NCI-H82 treated with DMSO at 0.1 percent for 48 hours (cell line): Measurements from ENCODE around the gene TEX19.

Experiments used
- DNase-seq: peaks from one replicate; lab custom pipeline; 2025; ENCODE audit not compliant: unreplicated experiment; lab: John Stamatoyannopoulos, UW

The TEX19 gene

DNA sequence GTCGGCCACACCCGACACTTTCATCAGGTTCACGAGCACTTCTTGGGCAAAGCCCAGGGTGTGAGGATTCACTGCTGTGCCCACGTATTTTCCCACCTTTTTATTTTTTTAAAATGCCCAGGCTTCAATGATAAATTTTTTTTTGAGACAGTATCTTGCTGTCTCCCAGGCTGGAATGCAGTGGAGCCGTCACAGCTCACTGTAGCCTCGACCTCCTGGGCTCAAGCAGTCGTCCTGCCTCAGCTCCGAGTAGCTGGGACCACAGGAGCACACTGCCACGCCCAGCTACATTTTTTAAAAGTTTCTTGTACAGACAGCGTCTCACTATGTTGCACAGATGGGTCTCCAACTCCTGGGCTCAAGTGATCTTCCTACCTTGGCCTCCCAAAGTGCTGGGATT is 30.3 kb downstream of the TEX19 start:
- DNase-seq, result no peak

DNA sequence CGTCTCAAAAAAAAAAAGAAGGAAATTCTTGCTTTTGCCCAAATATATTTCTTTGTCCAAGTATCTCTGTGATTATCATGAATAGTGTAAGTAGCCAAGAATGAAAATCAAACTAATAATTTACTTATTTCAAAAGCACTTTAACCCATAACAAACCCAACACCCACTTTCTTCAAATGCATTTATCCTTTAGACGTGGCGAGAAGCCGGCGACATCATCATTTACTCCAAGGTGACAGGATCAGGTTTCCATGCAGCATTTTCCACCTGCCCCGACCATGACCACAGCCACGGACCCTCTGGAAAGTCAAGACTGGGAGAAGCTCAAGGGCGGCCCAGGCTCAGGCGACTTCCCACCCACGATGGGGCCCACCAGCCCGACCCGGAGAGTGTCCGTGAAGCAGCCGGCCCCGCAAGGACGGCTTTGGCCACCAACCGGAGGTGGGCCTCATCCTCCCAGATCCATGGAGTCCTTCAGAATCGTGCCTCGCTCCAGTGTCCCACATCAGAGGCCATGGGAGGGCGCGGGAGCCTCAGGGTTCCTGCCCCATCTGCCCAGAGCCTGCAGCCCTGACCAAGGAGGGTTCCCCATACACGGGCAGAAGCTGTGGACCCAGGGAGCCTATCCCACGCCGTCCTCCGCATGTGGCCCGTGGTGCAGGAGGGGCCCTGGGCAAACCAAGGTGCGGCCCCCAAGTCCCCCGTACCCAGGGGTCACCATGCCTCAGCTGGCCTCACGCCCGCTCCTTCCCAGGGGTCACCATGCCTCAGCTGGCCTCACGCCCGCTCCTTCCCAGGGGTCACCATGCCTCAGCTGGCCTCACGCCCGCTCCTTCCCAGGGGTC is 31.2 kb downstream of the TEX19 start:
- DNase-seq, result no peak

DNA sequence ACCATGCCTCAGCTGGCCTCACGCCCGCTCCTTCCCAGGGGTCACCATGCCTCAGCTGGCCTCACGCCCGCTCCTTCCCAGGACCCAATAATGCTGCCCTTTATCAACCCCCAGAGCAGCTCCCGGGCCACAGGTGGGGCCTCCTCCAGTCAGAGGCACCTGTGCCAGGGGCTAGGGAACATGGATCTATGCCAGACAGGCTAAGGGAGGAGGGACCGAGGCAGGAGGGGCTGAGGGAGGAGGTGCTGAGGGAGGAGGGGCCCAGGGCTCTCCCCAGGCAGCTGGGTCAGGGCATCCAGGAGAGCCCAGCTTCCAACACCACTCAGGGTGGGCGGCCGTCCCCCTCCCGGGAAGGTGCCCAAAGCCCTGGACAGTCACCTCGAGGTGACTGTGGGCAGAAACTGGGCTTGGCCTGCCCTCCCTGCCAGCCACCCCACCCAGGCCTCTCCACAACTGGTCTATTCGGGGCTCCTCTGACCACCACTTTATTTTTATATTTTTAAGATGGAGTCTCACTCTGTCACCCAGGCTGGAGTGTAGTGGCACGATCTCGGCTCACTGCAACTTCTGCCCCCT is 31.9 kb downstream of the TEX19 start:
- DNase-seq, result no peak

DNA sequence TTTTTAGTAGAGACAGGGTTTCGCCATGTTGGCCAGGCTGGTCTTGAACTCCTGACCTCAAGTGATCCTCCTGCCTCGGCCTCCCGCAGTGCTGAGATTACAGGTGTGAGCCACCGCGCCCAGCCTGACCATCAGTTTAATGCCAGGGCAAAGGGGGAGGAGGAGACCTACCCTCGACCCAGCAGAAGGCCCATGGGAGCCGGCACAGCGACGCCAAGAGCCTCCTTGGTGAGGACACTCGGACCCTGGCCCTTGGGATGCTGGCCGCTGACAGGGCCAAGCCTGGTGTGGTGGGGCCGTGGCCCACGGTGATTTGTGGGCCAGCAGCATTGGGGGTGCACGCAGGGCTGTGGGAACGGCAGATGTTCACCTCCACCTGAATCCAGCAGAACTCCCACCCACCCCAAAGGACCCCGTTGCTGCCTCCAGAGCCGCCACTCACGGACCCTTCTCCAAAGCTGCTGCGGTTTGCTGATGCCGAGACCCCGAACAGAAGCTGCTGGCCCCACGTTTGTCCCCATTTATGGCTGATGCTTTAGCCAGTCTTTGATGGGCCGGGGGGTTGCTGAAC is 32.5 kb downstream of the TEX19 start:
- DNase-seq, result no peak

DNA sequence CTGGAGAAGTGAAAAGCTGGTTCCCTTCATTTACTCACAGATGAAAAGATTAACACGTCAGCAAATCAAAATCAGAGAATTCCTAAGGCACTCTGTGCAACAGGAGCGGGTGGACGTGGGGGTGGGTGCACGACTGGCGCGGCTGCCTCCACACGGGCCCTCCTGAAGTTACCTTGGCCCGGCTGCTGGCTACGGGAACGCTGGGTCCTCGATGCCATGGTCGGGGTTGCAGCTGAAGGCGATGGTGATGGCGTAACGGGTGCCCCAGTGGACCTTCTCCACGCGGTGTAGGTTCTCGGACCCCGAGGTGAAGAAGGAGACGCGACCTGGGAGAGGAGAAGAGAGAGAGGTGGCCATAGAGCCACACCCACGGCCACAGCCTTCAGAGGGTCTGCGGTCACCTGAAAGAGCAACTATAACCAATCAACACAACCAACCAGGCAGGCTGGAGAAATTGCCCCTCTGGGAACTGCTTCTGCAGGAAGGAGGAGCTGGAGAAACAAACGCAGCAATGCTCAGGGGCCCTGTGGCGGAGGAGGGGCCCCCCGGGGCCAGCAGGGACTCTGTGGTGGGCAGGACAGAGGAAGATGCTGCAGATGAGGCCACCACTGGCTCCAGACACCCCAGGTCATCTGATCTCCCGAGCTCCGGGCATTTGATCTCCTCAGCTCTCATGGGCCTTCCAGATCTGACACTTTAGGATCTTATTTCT is 33.3 kb downstream of the TEX19 start:
- no peak for DNase-seq

DNA sequence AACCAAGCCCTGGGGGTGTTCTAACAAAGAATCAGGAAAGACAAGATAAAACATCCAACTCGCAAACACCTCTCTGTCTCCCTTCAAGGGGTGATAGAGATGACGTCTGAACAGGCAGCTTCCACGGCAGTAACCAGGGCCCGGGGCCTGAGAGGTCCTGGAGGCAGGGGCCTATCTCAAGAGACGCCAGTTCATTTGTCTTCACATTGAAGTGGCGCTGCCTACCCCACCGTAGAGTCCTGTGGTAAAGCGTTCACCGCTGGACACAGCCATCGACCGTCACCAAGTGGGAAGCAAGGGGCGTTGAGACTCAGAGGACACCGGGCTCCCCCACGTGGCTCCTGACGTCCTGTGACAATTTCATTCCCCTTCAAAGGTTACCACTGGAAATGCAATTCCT is 33.9 kb downstream of the TEX19 start:
- DNase-seq, result no peak

DNA sequence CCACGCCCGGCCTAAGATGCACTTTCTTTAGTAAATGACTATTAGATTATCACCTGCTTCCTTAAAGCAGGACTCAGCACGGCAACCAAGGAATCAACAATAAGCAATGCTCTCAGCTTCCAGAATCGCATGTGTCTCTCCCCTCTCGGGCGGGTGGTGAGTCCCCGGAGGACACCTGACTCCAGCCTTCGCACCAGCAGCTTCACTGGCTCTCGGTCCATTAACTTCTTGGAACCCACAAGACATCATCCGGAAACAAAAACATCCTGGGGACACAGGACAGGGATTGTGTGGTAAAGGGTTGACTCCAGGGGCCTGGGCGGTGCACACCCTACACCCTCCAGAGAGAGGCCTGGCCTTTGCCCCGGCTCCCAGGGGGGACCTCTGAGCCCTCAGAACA is 35.2 kb downstream of the TEX19 start:
- no peak for DNase-seq

DNA sequence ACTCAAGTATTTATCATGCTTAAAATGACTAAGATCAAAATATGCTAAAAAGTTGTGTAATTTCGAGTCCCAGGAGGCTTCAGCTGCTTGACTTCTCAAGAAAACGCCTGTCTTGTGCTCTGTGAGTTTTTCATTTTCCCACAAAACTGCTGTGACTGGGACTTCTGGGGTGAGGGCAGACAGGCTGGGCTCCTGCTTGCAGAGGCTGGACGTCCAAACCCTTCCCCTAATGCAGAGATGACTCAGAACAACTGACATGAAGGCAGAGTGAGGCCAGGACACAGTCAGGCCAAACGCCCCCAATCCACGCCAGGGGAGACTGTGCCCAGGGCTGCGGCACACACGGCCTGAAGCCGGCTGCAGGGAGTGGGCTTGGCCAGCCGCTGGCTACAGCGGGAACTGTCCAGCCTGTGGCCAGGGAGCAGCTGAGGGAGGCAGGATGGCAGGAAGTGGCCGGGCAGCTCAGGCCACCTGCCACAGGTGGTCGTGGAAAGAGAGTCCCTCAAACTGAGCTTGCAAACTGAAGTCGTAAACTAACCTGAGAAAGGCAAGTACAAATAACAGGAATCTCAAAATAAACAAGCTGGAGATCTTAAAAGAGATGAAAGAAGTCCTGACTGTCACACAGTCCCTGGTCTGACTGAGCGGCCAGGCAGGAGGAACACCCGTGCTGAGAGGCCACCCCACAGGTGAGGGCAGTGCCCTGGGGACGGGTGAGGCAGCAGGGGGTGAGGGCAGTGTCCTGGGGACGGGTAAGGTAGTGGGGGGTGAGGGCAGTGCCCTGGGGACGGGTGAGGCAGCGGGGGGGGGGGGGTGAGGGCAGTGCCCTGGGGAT is 37.8 kb downstream of the TEX19 start:
- DNase-seq, result no peak

DNA sequence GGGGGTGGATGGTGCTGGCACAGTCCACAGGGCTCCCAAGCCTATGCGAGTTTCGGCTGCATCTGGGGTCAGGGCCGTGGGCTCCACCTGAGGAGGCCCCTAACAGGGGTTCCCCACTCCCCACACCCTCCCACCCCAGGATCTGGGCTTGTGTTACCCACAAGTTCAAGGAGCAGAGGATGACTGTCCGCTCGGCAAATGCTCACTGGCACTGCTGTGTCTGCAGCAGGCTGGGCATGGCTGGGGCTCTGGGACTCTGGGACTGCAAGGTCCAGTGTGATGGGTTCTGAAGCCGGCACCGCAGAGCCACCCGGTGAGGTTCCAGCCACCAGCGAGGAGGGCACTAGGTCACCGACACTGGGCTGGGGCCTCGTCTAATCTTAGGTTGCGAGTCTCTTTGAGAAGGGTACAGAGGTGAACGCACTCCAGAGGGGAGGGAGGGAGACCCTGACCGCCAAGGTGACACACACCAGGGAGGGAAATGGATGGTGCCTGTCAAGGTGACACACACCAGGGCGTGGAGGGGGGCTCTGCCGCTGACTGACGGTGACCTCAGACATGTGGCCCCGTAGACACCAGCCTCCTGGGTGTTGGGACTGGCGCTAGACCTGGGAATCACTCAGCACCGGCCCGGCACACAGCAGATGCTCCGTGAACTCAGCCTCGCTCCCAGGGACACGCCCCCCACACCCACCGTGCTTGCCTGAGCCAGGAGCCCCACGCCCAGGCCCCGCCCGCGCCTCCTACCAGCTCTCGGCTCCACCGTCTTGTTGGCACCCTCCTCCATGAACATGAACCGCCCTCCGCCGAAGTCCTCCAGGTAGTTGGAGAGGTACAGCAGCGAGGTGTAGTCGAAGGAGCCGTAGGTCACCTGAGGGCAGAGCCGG is 38.6 kb downstream of the TEX19 start:
- DNase-seq, result no peak

DNA sequence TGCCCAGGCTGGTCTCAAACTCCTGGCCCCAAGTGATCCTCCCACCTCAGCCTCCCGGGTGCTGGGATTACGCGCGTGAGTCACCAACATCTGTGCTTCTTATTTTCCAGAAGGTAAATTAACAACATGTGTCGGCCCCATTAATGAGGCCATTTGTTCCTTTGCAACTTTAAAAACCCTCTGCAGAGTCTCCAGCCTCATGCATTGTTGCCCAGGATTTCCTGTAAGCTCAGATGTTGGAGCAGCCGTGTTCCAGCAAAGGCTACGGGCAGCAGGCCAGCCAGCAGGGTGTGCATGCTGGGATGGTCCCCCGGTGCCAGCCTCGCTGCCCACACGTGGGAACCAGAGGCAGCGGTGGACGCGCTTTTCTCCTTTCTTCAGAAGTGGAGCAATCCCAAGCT is 40.0 kb downstream of the TEX19 start:
- no peak for DNase-seq

DNA sequence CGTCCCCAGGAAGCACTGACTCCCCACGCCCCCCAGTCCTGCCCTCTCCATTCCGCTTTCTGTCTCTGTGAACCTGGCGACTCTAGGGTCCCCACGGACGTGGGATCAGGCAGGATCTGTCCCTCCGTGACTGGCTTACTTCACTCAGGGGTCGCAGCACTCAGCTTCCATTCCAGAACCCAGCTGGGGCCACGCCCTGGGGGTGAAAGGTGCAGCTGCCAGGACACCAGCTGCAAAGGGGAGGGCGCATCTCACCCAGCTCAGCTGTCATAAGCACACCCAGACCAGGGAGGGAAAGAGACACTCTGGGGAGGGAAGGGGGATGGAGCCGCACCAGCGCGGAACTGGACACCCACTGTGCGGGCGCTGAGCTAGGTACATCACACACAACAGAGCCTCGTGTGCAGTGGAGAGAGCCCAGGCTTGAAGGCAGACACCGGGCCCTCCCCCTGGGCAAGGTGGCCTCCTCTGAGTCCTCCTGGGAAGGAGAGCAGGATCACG is 40.6 kb downstream of the TEX19 start:
- no peak for DNase-seq

DNA sequence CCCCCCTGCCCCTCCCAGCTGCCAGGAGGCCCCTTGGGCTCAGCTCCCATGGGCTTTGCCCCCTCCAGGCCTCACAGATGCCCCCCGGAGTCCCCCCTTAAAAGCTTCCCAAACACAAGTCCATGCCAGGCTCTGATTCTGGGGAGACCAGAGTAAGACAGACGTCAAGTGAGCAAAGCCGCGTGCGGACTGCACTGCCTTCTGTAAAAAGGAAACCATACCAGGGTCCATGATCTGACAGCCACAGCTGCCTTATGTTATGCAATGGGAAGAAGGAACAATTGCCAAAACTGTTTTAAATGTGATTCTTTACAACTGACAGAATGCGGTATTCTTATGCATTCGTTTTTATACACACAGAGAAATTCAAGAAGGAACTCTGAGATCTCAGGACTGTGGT is 41.2 kb downstream of the TEX19 start:
- no peak for DNase-seq

DNA sequence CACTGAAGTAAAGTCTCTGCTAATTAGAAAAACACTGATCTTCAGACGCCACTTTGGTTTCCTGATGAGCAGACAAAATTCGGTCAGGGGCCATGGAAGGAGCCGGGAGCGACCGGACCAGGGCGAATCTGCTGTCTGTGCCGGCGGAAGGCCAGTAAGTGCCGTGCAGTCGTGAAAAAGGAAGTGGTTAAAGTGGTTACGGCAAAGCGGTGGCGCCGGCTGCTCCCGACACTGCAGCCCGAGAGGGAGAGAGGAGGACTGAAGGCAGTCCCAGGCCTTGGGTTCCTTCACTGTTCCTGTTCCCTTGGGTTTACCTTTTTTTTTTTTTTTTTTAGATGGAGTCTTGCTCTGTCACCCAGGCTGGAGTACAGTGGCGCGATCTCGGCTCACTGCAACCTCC is 41.8 kb downstream of the TEX19 start:
- no peak for DNase-seq

DNA sequence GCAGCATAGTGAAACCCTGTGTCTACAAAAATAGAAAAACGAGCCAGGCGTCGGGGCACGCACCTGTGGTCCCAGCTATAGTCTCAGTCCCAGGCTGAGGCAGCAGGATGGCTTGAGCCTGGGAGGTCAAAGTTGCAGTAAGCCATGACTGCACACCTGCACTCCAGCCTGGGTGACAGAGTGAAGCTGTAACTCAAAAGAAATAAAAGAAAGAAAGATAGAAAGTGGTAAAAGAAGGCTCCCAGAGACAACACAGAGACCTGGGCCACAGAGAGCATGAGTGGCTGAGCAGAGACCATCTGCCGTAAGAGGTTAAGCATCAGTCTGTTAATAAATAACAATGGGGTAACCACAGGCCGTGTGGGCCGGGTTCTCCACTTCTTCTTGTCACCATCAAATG is 43.8 kb downstream of the TEX19 start:
- DNase-seq, result no peak

DNA sequence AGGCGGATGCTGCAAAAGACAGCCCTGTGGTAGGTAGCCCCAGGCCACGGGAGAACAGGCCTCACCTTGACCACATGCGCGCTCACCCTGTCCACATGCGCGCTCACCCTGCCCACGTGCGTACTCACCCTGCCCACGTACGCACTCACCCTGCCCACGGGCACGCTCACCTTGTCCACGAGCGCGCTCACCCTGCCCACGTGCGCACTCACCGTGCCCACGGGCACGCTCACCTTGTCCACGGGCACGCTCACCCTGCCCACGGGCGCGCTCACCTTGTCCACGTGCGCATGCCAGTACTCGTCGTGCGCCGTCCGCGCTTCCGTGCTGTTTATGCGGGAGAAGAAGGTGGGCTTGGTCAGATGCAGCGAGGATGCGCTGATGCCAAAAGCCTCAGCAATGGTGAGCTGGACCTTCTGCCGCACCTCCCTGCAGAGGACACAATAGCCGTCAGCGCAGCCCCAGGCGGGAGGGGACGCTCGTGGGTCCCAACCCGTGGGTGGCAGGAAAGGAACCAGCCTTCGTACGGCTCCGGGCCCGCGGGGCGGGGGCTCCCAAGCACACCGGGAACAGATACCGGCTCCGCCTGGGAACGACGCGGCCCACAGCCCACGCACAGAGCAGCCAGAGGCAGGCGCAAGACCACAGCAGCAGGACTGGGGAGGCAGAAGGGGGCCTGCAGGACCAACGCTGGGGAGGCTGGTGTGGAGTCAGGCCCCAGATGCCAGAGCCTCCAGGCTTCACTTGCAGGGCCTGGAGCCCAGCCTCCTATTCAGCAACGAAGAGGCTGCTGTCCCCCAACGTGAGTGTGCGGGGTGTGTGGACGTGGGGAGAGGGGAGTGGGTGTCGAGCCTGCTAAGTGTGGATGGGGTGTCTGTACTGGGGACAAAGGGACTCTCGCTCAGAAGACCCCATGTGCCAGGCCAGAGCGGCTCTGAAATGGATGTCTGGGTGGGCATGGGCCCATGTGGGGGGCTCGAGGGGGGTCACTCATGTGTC is 44.9 kb downstream of the TEX19 start:
- DNase-seq, result no peak

DNA sequence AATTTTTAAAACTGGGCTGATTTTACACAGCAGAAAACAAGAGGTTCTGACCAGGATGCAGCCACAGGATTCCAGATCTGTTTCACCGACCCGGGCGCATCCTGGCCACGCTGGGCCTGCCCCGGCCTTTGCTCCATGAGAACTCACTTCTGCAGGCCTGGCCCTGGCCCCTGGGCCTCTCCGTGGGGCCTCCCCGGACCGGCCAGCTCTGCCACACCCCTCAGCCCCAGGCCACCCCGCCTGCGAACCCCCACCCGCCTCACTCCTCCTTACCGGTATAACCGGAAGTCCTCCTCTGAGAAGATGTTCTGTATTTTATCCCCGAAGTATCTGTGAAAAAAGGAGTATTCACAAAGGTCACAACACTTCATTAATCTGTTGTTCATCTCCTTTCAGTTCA is 46.0 kb downstream of the TEX19 start:
- no peak for DNase-seq

DNA sequence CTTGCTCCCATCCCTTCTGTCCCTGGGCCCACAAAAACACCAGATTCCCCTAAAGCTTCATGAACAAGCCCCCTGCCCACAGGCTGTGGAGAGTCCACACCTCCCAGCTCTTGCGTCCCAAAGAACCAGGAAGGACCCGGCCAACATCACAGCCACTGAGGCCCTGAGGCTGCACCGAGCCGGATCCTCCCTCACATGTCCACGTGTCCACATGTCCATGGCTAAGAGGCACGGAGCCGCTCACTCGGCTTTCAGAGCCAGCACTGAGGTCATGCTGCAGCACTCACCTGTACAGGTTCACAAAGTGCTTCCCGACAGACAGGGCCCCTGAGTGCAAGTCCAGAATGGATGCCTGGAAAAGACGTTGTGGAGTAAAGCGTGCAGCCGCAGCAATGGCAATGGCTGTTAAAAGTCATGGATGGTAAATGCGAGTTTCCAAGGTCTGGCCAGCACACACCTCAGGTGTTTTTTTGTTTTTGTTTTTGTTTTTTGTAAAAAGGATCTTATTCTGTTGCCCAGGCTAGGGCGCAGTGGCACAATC is 47.2 kb downstream of the TEX19 start:
- DNase-seq, result no peak

DNA sequence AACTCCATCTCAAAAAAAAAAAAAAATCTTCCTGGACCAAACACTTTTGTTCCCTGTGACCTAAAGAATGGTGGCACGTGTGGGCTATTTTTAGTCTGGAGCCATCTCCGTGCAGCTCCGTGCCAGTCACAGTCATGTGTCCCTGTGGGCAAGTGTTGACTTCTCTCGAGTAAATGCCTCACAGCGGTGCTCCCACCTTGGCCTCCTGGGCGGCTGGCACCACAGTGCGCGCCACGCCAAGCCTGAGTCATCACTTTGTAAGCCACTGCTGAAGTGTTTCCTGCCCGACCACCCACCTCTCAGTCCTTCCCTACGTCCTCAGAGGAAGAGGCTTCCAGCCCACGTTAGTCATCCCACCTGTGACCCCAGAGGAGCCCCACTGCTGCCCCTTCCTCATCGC is 48.2 kb downstream of the TEX19 start:
- no peak for DNase-seq
